Stromal cell of bone marrow (primary cell): ENCODE measurements around the gene ASIC4.

Experiments
- DNase-seq: peaks from one replicate; pipeline ENCODE4 v3.0.0-alpha.2; 2012; ENCODE audit warnings: low read depth

Gene ASIC4

GRCh38 chr2:219497495-219498279, 16.6 kb upstream of the ASIC4 start:
- DNase-seq: peak; percentile 63

- peak; percentile 97 for DNase-seq
Observed at GRCh38 chr2:219498280-219499057, 15.8 kb upstream of the ASIC4 start, which contains the start of gene GMPPA. TSS of gene GMPPA (plus strand) at chr2:219498891. CDS start at chr2:219499976, 1,085 bp downstream.

- DNase-seq: no peak
Observed at GRCh38 chr2:219499058-219499307, 15.3 kb upstream of the ASIC4 start.

- DNase-seq: no peak
Observed at GRCh38 chr2:219499555-219499954, 14.7 kb upstream of the ASIC4 start.

GRCh38 chr2:219500135-219500534, 14.1 kb upstream of the ASIC4 start:
- no peak for DNase-seq

GRCh38 chr2:219501849-219502248, 12.4 kb upstream of the ASIC4 start:
- no peak for DNase-seq

GRCh38 chr2:219502618-219503017, 11.7 kb upstream of the ASIC4 start:
- DNase-seq: no peak

- no peak for DNase-seq
Observed at GRCh38 chr2:219505585-219505984, 8.7 kb upstream of the ASIC4 start.

GRCh38 chr2:219506153-219506801, 8.0 kb upstream of the ASIC4 start:
- DNase-seq: no peak

GRCh38 chr2:219506802-219507526, 7.3 kb upstream of the ASIC4 start:
- no peak for DNase-seq

- DNase-seq: no peak
Observed at GRCh38 chr2:219507581-219508443, 6.5 kb upstream of the ASIC4 start.

- DNase-seq: no peak
Observed at GRCh38 chr2:219508444-219508734, 5.9 kb upstream of the ASIC4 start.

GRCh38 chr2:219508971-219509779, 5.1 kb upstream of the ASIC4 start:
- no peak for DNase-seq

GRCh38 chr2:219509780-219510511, 4.3 kb upstream of the ASIC4 start:
- DNase-seq: no peak

- no peak for DNase-seq
Observed at GRCh38 chr2:219510512-219511135, 3.7 kb upstream of the ASIC4 start.

GRCh38 chr2:219511547-219512325, 2.5 kb upstream of the ASIC4 start:
- DNase-seq: no peak

GRCh38 chr2:219512524-219513216, 1.6 kb upstream of the ASIC4 start:
- no peak for DNase-seq

- no peak for DNase-seq
Observed at GRCh38 chr2:219513787-219514186, 495 bp upstream of the ASIC4 start.
